HuH-7.5 (cell line): ENCODE measurements around the gene IL23A.

ENCODE experiments used
- DNase-seq: peaks from one replicate; pipeline ENCODE4 v3.0.0; 2011; ENCODE audit warnings: low spot score

The IL23A gene

GRCh38 chr12:56361487-56362129 is 22.9 kb downstream of the IL23A start:
- DNase-seq = no peak

GRCh38 chr12:56362130-56363059 is 23.7 kb downstream of the IL23A start, which contains the start of gene APOF:
Gene APOF, minus strand, starts transcription at chr12:56362857. Its CDS starts 112 bp downstream, at chr12:56362745.
- DNase-seq = no peak

GRCh38 chr12:56366948-56367347 is 28.3 kb downstream of the IL23A start:
- no peak for DNase-seq

- DNase-seq = no peak
Observed at GRCh38 chr12:56373515-56373914, 34.8 kb downstream of the IL23A start.

- DNase-seq = no peak
Observed at GRCh38 chr12:56374726-56375597, 36.3 kb downstream of the IL23A start.

- DNase-seq = no peak
Observed at GRCh38 chr12:56375598-56376434, 37.1 kb downstream of the IL23A start.

- DNase-seq = no peak
Observed at GRCh38 chr12:56377310-56377988, 38.8 kb downstream of the IL23A start.

GRCh38 chr12:56377989-56378316 is 39.3 kb downstream of the IL23A start:
- no peak for DNase-seq

GRCh38 chr12:56382611-56383010 is 43.9 kb downstream of the IL23A start:
- no peak for DNase-seq

- DNase-seq = no peak
Observed at GRCh38 chr12:56385873-56386272, 47.2 kb downstream of the IL23A start.

- no peak for DNase-seq
Observed at GRCh38 chr12:56387152-56387736, 48.6 kb downstream of the IL23A start.

- DNase-seq = no peak
Observed at GRCh38 chr12:56389412-56389811, 50.7 kb downstream of the IL23A start.
